H9 (cell line): ENCODE results near the gene RALGAPA1. TPM values are rescaled to one million over a fixed set of nuclear protein-coding genes. Genes with fewer than 3 reads are reported as not detected.

ENCODE experiments used
- DNase-seq: peaks from one replicate; pipeline ENCODE4 v3.0.0-alpha.2; 2017
- H2AFZ ChIP-seq: one replicate; pipeline ENCODE4 v1.6.1; 2013; ENCODE audit warnings: mild to moderate bottlenecking, low read length, control low read depth, moderate library complexity
- H2AK5ac ChIP-seq: 2 replicates; pipeline ENCODE4 v1.6.1; 2013; ENCODE audit warnings: low read length, control low read depth, mixed read lengths; ENCODE audit not compliant: insufficient read length
- H2BK120ac ChIP-seq: one replicate; pipeline ENCODE4 v1.6.1; 2013; ENCODE audit warnings: low read depth, mild to moderate bottlenecking, low read length, control low read depth, inconsistent platforms; ENCODE audit not compliant: poor library complexity, severe bottlenecking
- H2BK12ac ChIP-seq: 2 replicates; pipeline ENCODE4 v1.6.1; 2013; ENCODE audit warnings: low read length, control low read depth, mixed read lengths, low read depth; ENCODE audit not compliant: insufficient read length
- H2BK15ac ChIP-seq: 2 replicates; pipeline ENCODE4 v1.6.1; 2013; ENCODE audit warnings: low read depth, low read length, control low read depth
- H2BK20ac ChIP-seq: one replicate; pipeline ENCODE4 v1.6.1; 2013; ENCODE audit warnings: low read depth, mild to moderate bottlenecking, low read length, control low read depth, inconsistent platforms; ENCODE audit not compliant: poor library complexity, severe bottlenecking
- H2BK5ac ChIP-seq: 2 replicates; pipeline ENCODE4 v1.6.1; 2013; ENCODE audit warnings: low read length, control low read depth, mixed read lengths; ENCODE audit not compliant: insufficient read length
- H3K14ac ChIP-seq: 2 replicates; pipeline ENCODE4 v1.6.1; 2013; ENCODE audit warnings: low read length, control low read depth; ENCODE audit not compliant: insufficient read depth
- H3K18ac ChIP-seq: 2 replicates; pipeline ENCODE4 v1.6.1; 2013; ENCODE audit warnings: low read depth, mild to moderate bottlenecking, mixed read lengths, low read length, control low read depth; ENCODE audit not compliant: insufficient read length
- H3K23ac ChIP-seq: 2 replicates; pipeline ENCODE4 v1.6.1; 2013; ENCODE audit warnings: low read length, control low read depth, mixed read lengths, low read depth; ENCODE audit not compliant: insufficient read length
- H3K23me2 ChIP-seq: 2 replicates; pipeline ENCODE4 v1.6.1; 2013; ENCODE audit warnings: low read depth, mild to moderate bottlenecking, mixed read lengths, low read length, control low read depth; ENCODE audit not compliant: insufficient read length, poor library complexity, severe bottlenecking
- H3K27ac ChIP-seq: 2 replicates; pipeline ENCODE4 v1.5.1; 2013; ENCODE audit warnings: low read length, control low read depth, mixed read lengths, low read depth; ENCODE audit not compliant: insufficient read length
- H3K27me3 ChIP-seq: 2 replicates; pipeline ENCODE4 v1.6.1; 2013; ENCODE audit warnings: low read length, control low read depth, inconsistent platforms; ENCODE audit not compliant: insufficient read depth
- H3K4ac ChIP-seq: 2 replicates; pipeline ENCODE4 v1.6.1; 2013; ENCODE audit warnings: low read depth, mild to moderate bottlenecking, control low read depth, inconsistent platforms, low read length, moderate library complexity
- H3K4me1 ChIP-seq: 2 replicates; pipeline ENCODE4 v1.6.1; 2013; ENCODE audit warnings: low read length, control low read depth, inconsistent platforms; ENCODE audit not compliant: insufficient read depth
- H3K4me2 ChIP-seq: 2 replicates; pipeline ENCODE4 v1.6.1; 2013; ENCODE audit warnings: low read length, control low read depth, mixed read lengths; ENCODE audit not compliant: insufficient read length, insufficient read depth
- H3K56ac ChIP-seq: 2 replicates; pipeline ENCODE4 v1.6.1; 2013; ENCODE audit warnings: low read depth, mild to moderate bottlenecking, mixed read lengths, low read length, control low read depth; ENCODE audit not compliant: insufficient read length
- H3K79me1 ChIP-seq: 2 replicates; pipeline ENCODE4 v1.6.1; 2013; ENCODE audit warnings: low read depth, mild to moderate bottlenecking, moderate library complexity, low read length, control low read depth, inconsistent platforms; ENCODE audit not compliant: insufficient read depth, poor library complexity, severe bottlenecking
- H3K79me2 ChIP-seq: 2 replicates; pipeline ENCODE4 v1.6.1; 2013; ENCODE audit warnings: low read length, control low read depth, inconsistent platforms; ENCODE audit not compliant: insufficient read depth
- H3K9ac ChIP-seq: 2 replicates; pipeline ENCODE4 v1.6.1; 2013; ENCODE audit warnings: low read length, control low read depth, mixed read lengths; ENCODE audit not compliant: insufficient read length; ENCODE audit errors: extremely low read depth
- H3K9me3 ChIP-seq: one replicate; pipeline ENCODE4 v1.6.1; 2013; ENCODE audit warnings: low read depth, low read length, inconsistent platforms; ENCODE audit not compliant: control insufficient read depth
- H3T11ph ChIP-seq: one replicate; pipeline ENCODE4 v1.6.1; 2013; ENCODE audit warnings: mild to moderate bottlenecking, low read length, control low read depth, inconsistent platforms
- H4K20me1 ChIP-seq: one replicate; pipeline ENCODE4 v1.6.1; 2013; ENCODE audit not compliant: control insufficient read depth, insufficient read length, insufficient read depth
- H4K5ac ChIP-seq: 2 replicates; pipeline ENCODE4 v1.6.1; 2013; ENCODE audit warnings: low read depth, mild to moderate bottlenecking, mixed read lengths, low read length, control low read depth; ENCODE audit not compliant: insufficient read length
- H4K8ac ChIP-seq: replicated peaks from 2 replicates; pipeline ENCODE4 v1.6.1; 2013; ENCODE audit warnings: low read length, control low read depth, mixed read lengths, low read depth; ENCODE audit not compliant: insufficient read length
- H4K91ac ChIP-seq: 2 replicates; pipeline ENCODE4 v1.6.1; 2013; ENCODE audit warnings: low read depth, mild to moderate bottlenecking, moderate library complexity, mixed read lengths, low read length, control low read depth; ENCODE audit not compliant: insufficient read length
- H3K27ac Mint-ChIP-seq, 3 experiments: 2 replicates in 2 of 3; 3 replicates in 1 of 3; pipeline ENCODE4 v1.8.0; 2020 to 2021; ENCODE audit warnings: mixed read lengths in 3 of 3, mild to moderate bottlenecking in 1 of 3, moderate library complexity in 1 of 3
- H3K27me3 Mint-ChIP-seq: 2 replicates; pipeline ENCODE4 v1.8.0; 2021; ENCODE audit warnings: low read depth, mild to moderate bottlenecking, moderate library complexity, mixed read lengths
- H3K36me3 Mint-ChIP-seq, 3 experiments: 2 replicates in 2 of 3; 3 replicates in 1 of 3; pipeline ENCODE4 v1.8.0; 2020 to 2021; ENCODE audit warnings: low read depth in 3 of 3, mixed read lengths in 3 of 3; ENCODE audit not compliant: insufficient read depth in 1 of 3
- H3K4me1 Mint-ChIP-seq, 2 experiments: 2 replicates each; pipeline ENCODE4 v1.8.0; 2020; ENCODE audit warnings: mixed read lengths in 2 of 2
- H3K4me3 Mint-ChIP-seq, 2 experiments: 2 replicates in 1 of 2; 3 replicates in 1 of 2; pipeline ENCODE4 v1.8.0; 2020 to 2021; ENCODE audit warnings: mild to moderate bottlenecking in 2 of 2, mixed read lengths in 2 of 2, moderate library complexity in 1 of 2
- H3K9me3 Mint-ChIP-seq, 2 experiments: 2 replicates in 1 of 2; 3 replicates in 1 of 2; pipeline ENCODE4 v1.8.0; 2020; ENCODE audit warnings: mild to moderate bottlenecking in 2 of 2, mixed read lengths in 2 of 2, moderate library complexity in 1 of 2
- WGBS: extraction: QIAGEN DNeasy Blood & Tissue Kit; methylation state at CpG from one replicate; pipeline ENCODE4 v1.1.7; 2013; ENCODE audit warnings: missing lambda C conversion rate, low lambda C conversion rate, mixed read lengths; ENCODE audit not compliant: insufficient read length; ENCODE audit errors: extremely low coverage; 5-methylcytosine and 5-hydroxymethylcytosine counted together
- total RNA-seq: library from RNA; stranded (reverse); gene quantifications from 2 replicates; pipeline ENCODE4 v1.2.1, GENCODE V29; 2021
- TF ChIP-seq, protein P1 (sequence below): fragments of 200-600 bp; sonication (generic); conservative IDR thresholded peaks from 3 replicates; pipeline ENCODE4 v1.8.0; 2021; ENCODE audit warnings: antibody characterized with exemption, mild to moderate bottlenecking

Gene RALGAPA1
- total RNA-seq, 1 experiment from 2014 or later: 29.8 TPM

GRCh38 chr14:35688126-35688826 is 120.8 kb downstream of the RALGAPA1 start:
- Histone ChIP-seq H2BK12ac (no peak overlapping the region), H2AK5ac (no peak overlapping the region), H3K4me1 (no peaks in the 10 kb centered on the region), H2BK20ac (no peak overlapping the region), H3K56ac (no peak overlapping the region), H3K18ac (no peak overlapping the region), H4K20me1 (no peaks in the 10 kb centered on the region), H3K9me3 (no peaks in the 10 kb centered on the region), H3K27ac (no peak overlapping the region), H3K79me1 (no peaks in the 10 kb centered on the region), H4K8ac (no peak overlapping the region), H3K23ac (no peak overlapping the region), H3K23me2 (no peaks in the 10 kb centered on the region), H3K4me2 (no peak overlapping the region), H3T11ph (no peak overlapping the region), H3K79me2 (no peaks in the 10 kb centered on the region), H2BK120ac (no peak overlapping the region), H2AFZ (no peak overlapping the region), H2BK15ac (no peak overlapping the region), H3K9ac (no peak overlapping the region), H4K5ac (no peak overlapping the region), H4K91ac (no peak overlapping the region), H3K4ac (no peak overlapping the region), H3K14ac (no peak overlapping the region), H3K27me3 (no peaks in the 10 kb centered on the region), H2BK5ac (no peak overlapping the region)
- no peak overlapping the region; a peak in 1 of 7 replicates for H3K27ac Mint-ChIP-seq
- H3K9me3 Mint-ChIP-seq: no peaks in the 10 kb centered on the region
- DNase-seq: no peak
- no peaks in the 10 kb centered on the region for H3K4me1 Mint-ChIP-seq
- no CpG with 5 or more reads among the region's 6 CpGs for WGBS
- no peak overlapping the region for H3K4me3 Mint-ChIP-seq
- no peaks in the 10 kb centered on the region for H3K27me3 Mint-ChIP-seq
- TF ChIP-seq, protein P1, sequence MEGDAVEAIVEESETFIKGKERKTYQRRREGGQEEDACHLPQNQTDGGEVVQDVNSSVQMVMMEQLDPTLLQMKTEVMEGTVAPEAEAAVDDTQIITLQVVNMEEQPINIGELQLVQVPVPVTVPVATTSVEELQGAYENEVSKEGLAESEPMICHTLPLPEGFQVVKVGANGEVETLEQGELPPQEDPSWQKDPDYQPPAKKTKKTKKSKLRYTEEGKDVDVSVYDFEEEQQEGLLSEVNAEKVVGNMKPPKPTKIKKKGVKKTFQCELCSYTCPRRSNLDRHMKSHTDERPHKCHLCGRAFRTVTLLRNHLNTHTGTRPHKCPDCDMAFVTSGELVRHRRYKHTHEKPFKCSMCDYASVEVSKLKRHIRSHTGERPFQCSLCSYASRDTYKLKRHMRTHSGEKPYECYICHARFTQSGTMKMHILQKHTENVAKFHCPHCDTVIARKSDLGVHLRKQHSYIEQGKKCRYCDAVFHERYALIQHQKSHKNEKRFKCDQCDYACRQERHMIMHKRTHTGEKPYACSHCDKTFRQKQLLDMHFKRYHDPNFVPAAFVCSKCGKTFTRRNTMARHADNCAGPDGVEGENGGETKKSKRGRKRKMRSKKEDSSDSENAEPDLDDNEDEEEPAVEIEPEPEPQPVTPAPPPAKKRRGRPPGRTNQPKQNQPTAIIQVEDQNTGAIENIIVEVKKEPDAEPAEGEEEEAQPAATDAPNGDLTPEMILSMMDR: no peak
- H3K36me3 Mint-ChIP-seq: peaks cover 0 to 4% (median 0%) of the 10 kb centered on the region in 3 experiments; a peak in 1 of 7 replicates
